ENCODE results near the gene SDHAF3. TPM values are rescaled to one million over a fixed set of nuclear protein-coding genes. Genes with fewer than 3 reads are reported as not detected.

SDHAF3 gene
- total and polyA plus RNA-seq, 10 of the 15 experiments (the other 5 are each of a cell fraction or from before 2014, with no cell fraction given): 24.3 to 124 (median 63.5) TPM

GRCh38 chr7:97138830-97139229 lies 21.3 kb downstream of the SDHAF3 start (continued):
- no peak for TF ChIP-seq PRDM15 (CRISPR knock-in tag; IDR thresholded peaks at IDR 0.05)
- TF ChIP-seq BCL11A (IDR thresholded peaks at IDR 0.05; ENCODE audit: low read depth, low read length): no peak
- TF ChIP-seq TCF12 (IDR thresholded peaks at IDR 0.05; ENCODE audit: low read depth, low read length): no peak
- no peak for TF ChIP-seq EZH2 (IDR thresholded peaks at IDR 0.05; ENCODE audit: borderline replicate concordance, control insufficient read depth, low read depth, low read length)
- TF ChIP-seq CUX1 (IDR thresholded peaks at IDR 0.05; ENCODE audit: insufficient replicate concordance, low read depth, low read length): no peak
- no peak for TF ChIP-seq SUPT20H (IDR thresholded peaks at IDR 0.05; ENCODE audit: borderline replicate concordance, control insufficient read depth, low read depth, low read length)
- no peak for TF ChIP-seq FOXM1 (IDR thresholded peaks at IDR 0.05; ENCODE audit: low read depth, low read length)
- no peak for TF ChIP-seq MAX (IDR thresholded peaks at IDR 0.05; ENCODE audit: low read depth, low read length)
- no peak for TF ChIP-seq EGR1 (IDR thresholded peaks at IDR 0.05; ENCODE audit: borderline replicate concordance in 1 of 2, low read depth in 2 of 2, low read length in 2 of 2)
- TF ChIP-seq MEF2A (IDR thresholded peaks at IDR 0.05; ENCODE audit: insufficient read depth, low read depth, low read length): no peak

Data from GM12878 (cell line).